HG02571 (cell line): ENCODE data around the gene ZFTA.
"Not testable (repeated sequence)": the region's sequence is repeated elsewhere in the genome, so short reads cannot be mapped to it uniquely, and the experiment has no call there.

Experiments
- ATAC-seq: cut with Tn5 transposase; IDR thresholded peaks from one replicate; pipeline ENCODE4 v1.9.1; 2021; ENCODE audit warnings: mild to moderate bottlenecking, moderate library complexity; ENCODE audit not compliant: unreplicated experiment

The ZFTA gene

GRCh38 chr11:63768237-63769041 lies at the start of gene ZFTA:
Gene ZFTA, minus strand, starts transcription at chr11:63768775. Its CDS starts 153 bp downstream, at chr11:63768622.
- peak; percentile 46 for ATAC-seq

DNA sequence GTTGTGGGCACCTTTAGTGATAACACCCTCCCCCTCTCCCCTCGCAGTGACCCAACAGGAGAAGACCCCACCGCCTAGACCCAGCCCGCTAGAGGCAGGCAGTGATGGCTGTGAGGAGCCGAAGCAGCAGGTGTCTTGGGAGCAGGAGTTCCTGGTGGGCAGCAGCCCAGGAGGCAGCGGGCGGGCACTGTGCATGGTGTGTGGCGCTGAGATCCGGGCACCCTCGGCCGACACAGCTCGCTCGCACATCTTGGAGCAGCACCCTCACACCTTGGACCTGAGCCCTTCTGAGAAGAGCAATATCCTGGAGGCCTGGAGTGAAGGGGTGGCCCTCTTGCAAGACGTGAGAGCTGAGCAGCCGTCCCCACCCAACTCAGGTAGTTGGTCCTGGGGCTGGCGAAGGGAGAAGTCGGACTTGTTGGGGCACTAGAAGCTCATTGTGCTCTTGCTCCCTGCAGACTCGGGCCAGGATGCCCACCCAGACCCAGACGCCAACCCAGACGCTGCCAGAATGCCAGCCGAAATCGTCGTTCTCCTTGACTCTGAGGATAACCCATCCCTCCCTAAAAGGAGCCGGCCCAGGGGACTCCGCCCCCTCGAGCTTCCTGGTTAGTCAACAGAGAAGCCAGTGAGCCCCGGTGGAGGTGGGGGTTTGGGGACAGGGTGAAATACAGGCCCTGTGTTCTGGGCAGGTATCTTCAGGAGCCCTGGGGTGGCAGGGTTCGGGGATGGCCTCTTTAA lies 49.4 kb upstream of the ZFTA start:
- ATAC-seq = no peak

GRCh38 chr11:63816732-63817131 lies 48.2 kb upstream of the ZFTA start:
- ATAC-seq = no peak

GRCh38 chr11:63816166-63816565 lies 47.6 kb upstream of the ZFTA start:
- ATAC-seq = no peak

DNA sequence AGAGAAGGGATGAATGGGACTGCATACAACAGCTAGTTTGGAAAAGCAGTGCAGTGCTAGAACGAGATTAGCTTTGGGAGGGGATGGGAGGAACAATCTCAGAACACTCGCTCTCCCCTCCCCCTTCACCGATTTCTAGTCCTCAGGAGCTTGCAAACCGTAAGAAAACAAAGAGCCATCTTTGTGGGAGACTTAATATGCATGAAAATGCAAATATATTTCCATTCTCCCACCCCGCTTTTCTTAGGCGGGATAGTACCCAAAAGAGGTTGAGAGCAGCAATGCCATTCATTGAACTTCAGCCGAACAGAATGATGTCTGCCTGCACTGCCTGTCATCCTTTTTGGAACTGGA lies 45.8 kb upstream of the ZFTA start:
- ATAC-seq = no peak

DNA sequence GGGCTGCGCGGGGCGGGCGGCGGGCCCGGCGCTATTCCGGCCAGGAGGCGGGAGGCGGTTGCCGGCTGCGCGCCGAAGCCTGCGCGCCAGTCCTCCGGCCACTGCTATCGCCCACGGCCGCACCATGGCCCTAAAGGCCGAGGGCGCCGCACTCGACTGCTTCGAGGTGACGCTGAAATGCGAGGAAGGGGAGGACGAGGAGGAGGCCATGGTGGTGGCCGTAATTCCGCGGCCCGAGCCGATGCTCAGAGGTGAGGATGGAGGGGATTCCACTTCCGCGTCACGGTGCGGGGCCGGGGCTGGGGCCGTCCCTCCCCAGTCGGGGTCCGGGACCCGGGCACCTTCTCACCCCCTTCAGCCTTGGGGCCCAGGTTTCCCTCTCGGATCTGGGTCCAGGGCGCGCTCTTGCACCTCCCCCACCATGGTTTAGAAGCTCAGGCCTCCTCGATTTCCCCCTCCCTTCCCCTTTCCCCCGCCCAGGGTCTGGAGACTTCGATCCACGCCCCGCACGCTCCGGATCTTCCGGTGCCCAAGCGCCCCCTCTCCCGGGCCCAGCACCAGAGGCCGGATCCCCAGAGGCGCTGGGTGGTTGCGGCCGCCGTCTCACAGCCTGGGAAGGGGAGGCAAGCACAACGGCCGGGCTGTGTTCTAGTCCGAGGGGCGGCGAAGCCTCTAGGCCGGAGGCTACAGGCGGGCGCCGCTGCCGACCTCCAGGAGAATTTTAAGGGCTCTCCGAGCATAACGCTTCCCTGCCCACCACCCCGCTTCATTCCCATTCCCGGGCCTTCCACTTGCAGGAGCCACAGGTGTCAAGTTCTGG lies 45.2 kb upstream of the ZFTA start:
- ATAC-seq = peak; percentile 43

GRCh38 chr11:63813035-63813562 lies 44.5 kb upstream of the ZFTA start, which contains the start of gene SPINDOC:
Gene SPINDOC, plus strand, starts transcription at chr11:63813456. Its CDS starts 231 bp downstream, at chr11:63813687.
- ATAC-seq = peak; percentile 71

- ATAC-seq = no peak
Observed at GRCh38 chr11:63811522-63811921, 42.9 kb upstream of the ZFTA start.

DNA sequence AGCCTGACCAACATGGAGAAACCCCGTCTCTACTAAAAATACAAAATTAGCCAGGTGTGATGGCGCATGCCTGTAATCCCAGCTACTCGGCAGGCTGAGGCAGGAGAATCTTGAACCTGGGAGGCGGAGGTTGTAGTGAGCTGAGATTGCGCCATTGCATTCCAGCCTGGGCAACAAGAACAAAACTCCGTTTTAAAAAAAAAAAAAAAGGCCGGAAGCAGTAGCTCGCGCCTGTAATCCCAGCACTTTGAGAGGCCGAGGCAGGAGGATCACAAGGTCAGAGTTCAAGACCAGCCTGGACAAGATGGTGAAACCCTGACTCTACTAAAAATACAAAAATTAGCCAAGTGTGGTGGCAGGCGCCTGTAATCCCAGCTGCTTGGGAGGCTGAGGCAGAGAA lies 41.8 kb upstream of the ZFTA start:
- not testable (repeated sequence) for ATAC-seq

DNA sequence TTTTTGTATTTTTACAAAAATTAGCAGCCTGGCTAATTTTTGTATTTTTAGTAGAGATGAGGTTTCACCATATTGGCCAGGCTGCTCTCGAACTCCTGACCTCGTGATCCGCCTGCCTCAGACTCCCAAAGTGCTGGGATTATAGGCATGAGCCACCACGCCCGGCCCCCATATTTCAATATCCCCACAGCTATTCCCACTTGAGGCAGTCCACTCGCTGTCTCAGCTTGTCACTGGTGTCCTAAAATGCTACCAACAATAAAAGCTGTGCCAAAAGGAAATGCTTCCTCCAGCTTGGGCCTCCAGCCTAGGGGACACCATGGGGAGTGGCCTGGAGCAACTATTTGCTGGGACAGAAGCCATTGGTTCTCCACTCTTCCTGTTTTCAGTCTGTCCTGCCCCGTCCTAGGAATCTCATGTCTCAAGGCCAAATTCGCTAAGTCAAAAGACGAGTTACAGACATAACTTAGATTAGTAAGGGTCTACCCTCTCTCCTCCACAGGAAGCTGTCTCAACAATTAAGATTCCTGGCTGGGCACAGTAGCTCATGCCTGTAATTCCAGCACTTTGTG lies 37.4 kb upstream of the ZFTA start:
- no peak for ATAC-seq

GRCh38 chr11:63804259-63804658 lies 35.7 kb upstream of the ZFTA start:
- ATAC-seq = no peak

DNA sequence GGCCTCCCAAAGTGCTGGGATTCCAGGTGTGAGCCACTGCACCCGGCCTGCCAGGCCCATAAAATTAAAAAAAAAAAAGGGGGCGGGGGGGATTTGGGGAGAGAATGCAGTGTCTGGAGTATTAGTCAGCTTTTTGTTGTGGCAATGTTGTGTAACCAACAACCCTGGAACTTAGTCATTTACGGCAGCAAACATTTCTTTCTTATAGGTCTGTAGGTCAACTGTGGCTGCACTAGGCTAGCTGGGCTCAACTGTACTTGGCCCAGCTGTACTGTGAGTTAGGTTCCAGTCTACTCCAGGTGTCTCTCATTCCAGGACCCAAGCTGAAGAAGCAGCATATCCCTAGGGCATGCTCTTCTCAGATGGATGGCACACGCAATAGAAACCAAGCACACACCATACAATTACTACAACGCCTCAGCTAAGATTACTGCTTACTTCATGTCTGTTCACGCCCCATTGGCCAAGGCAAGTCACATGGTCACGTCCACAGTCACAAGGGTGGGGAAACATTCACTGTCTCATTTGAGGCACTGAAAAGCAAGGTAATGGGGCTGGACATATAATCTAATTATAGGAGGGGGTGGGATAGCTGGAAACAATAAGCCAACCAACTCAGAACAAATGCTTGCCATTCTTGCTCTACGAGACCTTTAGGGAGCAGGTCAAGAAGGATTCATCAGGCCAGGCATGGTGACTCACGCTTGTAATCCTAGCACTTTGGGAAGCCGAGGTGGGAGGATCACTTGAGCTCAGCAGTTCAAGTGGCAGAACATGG lies 34.3 kb upstream of the ZFTA start:
- no peak for ATAC-seq

DNA sequence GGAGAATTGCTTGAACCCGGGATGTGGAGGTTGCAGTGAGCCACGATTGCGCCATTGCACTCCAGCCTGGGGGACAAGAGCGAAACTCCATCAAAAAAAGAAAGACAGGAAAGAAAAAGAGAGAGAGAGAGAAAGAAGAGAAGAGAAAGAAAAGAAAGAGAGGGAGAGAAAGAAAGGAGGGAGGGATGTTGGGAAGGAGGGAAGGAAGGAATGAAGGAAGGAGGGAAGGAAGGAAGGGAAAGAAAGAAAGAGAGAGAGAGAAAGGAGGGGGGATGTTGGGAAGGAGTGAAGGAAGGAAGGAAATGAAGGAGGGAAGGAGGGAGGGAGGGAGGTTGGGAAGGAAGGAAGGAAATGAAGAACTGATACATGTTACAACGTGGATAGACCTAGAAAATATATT lies 32.3 kb upstream of the ZFTA start:
- no peak for ATAC-seq

DNA sequence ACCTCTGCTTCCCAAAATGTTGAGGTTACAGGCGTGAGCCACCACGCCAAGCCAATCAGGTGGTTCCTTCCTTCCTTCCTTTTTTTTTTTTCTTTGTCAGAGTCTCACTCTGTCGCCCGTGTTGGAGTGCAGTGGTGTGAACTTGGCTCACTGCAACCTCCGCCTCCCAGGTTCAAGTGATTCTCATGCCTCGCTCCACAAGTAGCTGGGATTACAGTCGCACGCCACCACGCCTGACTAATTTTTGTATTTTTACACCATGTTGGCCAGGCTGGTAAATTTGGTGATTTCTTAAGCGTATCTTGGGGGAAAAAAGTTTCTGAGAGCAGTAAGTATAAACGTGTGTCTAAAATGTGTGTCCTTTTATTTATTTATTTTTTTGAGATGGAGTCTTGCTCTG lies 26.5 kb upstream of the ZFTA start:
- no peak for ATAC-seq

GRCh38 chr11:63793161-63793560 lies 24.6 kb upstream of the ZFTA start:
- ATAC-seq = no peak

DNA sequence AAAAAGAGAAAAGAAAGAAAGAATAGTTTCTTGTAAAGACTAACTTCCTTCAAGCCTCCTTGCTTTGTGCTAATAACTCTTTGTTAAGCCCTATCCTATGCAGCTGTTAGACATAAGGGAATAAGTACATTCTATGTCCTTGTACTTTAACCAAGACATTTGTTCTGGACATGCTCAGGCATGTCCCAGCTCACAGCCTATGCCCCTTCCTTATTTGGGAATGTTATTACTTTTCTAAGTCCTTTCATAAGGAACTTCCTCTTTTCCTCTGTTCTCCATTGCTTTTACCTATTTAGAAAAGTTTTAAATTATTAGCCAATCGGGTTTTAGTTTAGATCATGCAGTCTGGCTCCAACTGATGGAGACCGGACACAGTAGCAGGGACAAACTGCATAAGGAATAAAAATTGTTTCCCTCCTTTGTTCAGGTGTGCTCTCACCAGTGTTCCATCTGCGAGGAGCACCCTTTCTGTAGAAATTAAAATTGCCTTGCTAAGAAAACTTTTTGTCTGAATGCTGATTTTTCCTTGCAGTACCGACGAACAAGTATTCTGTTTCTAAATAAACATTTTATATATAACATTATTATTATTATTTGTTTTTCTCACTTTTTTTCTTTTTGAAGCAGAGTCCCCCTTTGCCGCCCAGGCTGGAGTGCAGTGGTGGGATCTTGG lies 23.1 kb upstream of the ZFTA start:
- no peak for ATAC-seq

DNA sequence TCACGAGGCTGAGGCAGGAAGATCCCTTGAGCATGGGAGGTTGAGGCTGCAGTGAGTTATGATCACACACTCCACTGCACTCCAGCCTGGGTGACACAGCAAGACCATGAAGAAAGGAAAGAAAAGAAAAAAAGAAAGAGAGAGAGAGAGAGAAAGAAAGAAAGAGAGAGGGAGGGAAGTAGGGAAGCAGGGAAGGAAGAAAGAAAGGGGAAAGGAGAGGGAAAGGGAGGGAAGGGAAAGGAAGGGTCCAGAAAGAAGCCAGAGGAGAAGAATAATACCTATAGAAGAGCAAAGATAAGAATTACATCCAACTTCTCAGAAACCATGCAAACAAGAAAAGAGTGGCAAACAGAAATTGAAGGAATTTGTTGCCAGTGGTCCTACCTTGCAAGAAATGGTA lies 17.2 kb upstream of the ZFTA start:
- ATAC-seq = no peak

DNA sequence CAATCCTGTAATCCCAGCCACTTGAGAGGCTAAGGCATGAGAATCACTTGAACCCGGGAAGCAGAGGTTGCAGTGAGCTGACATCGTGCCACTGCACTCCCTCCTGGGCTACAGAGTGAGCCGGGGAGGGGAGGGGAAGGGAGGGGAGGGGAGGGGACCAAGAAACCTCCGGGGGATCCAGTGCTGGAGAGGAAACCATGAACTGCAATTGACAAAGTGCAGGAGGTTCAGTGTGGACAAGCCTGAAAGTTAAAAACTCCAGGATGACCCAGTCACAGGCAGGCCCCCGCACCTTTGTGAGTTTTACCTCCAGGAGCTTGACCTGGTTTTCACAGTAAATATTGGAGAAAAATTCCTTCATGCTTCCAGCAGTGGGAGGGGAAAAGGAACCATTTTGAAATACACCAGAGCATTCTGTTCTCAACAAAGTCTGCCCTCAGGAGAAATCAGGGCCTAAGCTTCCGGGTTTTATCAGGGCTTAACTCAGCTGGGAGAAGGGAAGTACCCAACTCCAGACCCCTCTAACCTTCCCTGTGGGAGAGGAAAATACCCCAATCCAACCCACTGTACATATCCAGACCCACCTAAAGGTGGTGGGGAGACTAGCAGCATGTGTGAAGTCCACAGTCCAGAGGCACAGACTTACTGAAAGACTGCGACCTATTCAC lies 15.5 kb upstream of the ZFTA start:
- ATAC-seq = no peak

DNA sequence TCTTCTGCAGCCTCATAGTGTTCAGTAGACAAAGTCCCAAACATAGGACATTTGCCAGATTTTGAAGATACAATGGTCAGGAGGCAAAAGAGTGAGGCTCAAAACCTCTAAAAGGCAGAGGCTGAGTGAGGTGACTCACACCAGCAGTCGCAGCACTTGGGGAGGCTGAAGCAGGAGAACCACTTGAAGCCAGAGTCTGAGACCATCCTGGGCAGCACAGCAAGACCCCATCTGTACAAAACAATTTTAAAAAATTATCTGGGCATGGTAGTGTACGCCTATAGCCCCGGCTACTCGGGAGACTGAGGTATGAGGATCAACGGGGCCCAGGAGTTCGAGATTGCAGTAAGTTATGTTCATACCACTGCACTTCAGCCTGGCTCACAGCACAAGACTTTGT lies 14.2 kb upstream of the ZFTA start:
- ATAC-seq = no peak
